Mucosa of descending colon (tissue), 3 donors: ENCODE data around the gene ITGA1. TPM values are rescaled to one million over a fixed set of nuclear protein-coding genes. Genes with fewer than 3 reads are reported as not detected.
A peak's percentile ranks its signal among the peaks of the same experiment; 100 is the strongest.
"Not testable (repeated sequence)": the region's sequence is repeated elsewhere in the genome, so short reads cannot be mapped to it uniquely, and the experiment has no call there.

ENCODE experiments used
- ATAC-seq: fragments of 200-7000 bp; cut with Tn5 transposase; one replicate; pipeline ENCODE4 v1.9.1; 2020; ENCODE audit warnings: mild to moderate bottlenecking, moderate library complexity
- DNase-seq, 3 donors: peaks; one replicate each; pipeline ENCODE4 v3.0.0-alpha.2; 2020
- H3K36me3 ChIP-seq: fragments of 200-600 bp; one replicate; pipeline ENCODE4 v1.8.0; 2021; ENCODE audit warnings: low read depth, mild to moderate bottlenecking
- H3K4me1 ChIP-seq: fragments of 200-600 bp; one replicate; pipeline ENCODE4 v1.8.0; 2021; ENCODE audit warnings: low read depth, mild to moderate bottlenecking
- H3K4me3 ChIP-seq: fragments of 200-600 bp; one replicate; pipeline ENCODE4 v1.8.0; 2021; ENCODE audit warnings: mild to moderate bottlenecking
- H3K9me3 ChIP-seq: fragments of 200-600 bp; one replicate; pipeline ENCODE4 v1.8.0; 2021; ENCODE audit warnings: mild to moderate bottlenecking
- CTCF ChIP-seq: fragments of 200-600 bp; IDR thresholded peaks from one replicate; pipeline ENCODE4 v1.8.0; 2022; ENCODE audit warnings: antibody characterized with exemption, mild to moderate bottlenecking
- intact Hi-C, 2 donors: fragments of 100-400 bp; cut with DNase I in 1 of 2; cut with micrococcal nuclease in 1 of 2; formaldehyde crosslinking; loops; one replicate each; pipeline versions ENCODE4 v1.11.0 to v1.11.1; 2022; cut with DNase I, micrococcal nuclease
- total RNA-seq, 3 donors: library from RNA; stranded (reverse); fragmentation: NEBNext Ultra II Directional in 2 of 3; extraction: Animal tissue kit (Norgen Biotek cat#: 25700) in 2 of 3; gene quantifications; one replicate each; pipeline versions ENCODE4 v1.2.1 to v1.2.4, GENCODE V29; 2021 to 2023
- donor health status: DM: no; HTN: no; CAD: no; lungs with moderate emphysema.
- donor health status: DM: no; HTN: no; CAD: no.
- donor health status: DM: no; HTN: yes; CAD: no.

Gene ITGA1
- total RNA-seq, 3 donors from 2014 or later, result 18.7 to 207 (median 42.0) TPM

- Histone ChIP-seq H3K4me1 (no peaks in the 10 kb centered on the region), H3K9me3 (no peaks in the 10 kb centered on the region), H3K36me3 (no peaks in the 10 kb centered on the region), H3K4me3 (no peak overlapping the region)
- ATAC-seq, result peak; percentile 44
- no peak for DNase-seq
- intact Hi-C loops, result no loop called here
- no peak for TF ChIP-seq CTCF
Observed at GRCh38 chr5:52964138-52964537, 176.4 kb downstream of the ITGA1 start.

DNA sequence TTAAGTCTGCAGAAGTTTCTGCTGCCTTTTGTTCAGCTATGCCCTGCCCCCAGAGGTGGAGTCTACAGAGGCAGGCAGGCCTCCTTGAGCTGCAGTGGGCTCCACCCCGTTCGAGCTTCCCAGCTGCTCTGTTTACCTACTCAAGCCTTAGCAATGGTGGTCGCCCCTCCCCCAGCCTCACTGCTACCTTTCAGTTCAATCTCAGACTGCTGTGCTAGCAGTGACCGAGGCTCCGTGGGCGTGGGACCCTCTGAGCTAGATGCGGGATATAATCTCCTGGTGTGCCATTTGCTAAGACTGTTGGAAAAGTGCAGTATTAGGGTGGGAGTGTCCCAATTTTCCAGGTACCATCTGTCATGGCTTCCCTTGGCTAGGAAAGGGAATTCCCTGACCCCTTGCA, 188.4 kb downstream of the ITGA1 start:
- ATAC-seq, DNase-seq, H3K9me3 ChIP-seq, H3K4me1 ChIP-seq, H3K4me3 ChIP-seq, H3K36me3 ChIP-seq, intact Hi-C loops: not testable (repeated sequence)

DNA sequence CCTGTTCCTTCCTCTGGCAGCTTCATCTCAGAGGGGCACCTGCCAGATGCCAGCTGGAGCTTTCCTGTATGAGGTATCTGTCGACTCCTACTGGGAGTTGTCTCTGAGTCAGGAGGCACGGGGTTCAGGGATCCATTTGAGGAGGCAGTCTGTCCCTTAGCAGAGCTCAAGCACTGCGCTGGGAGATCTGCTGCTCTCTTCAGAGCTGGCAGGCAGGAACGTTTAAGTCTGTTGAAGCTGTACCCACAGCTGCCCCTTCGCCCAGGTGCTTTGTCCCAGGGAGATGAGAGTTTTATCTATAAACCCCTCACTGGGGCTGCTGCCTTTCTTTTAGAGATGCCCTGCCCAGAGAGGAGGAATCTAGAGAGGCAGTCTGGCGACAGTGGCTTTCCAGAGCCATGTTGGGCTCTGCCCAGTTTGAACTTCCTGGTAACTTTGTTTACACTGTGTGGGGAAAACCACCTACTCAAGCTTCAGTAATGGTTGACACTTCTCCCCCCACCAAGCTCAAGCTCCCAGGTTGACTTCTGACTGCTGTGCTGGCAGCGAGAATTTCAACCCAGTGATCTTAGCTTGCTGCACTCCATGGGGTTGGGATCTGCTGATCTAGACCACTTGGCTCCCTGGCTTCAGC, 189.7 kb downstream of the ITGA1 start:
- H3K4me3 ChIP-seq, result no peak overlapping the region
- H3K36me3 ChIP-seq, result no peaks in the 10 kb centered on the region
- H3K4me1 ChIP-seq, result no peaks in the 10 kb centered on the region
- intact Hi-C loops, result no loop called here
- TF ChIP-seq CTCF, result no peak
- peaks cover 4% of the 10 kb centered on the region for H3K9me3 ChIP-seq
- peak; percentile 80 for ATAC-seq
- no peak for DNase-seq

DNA sequence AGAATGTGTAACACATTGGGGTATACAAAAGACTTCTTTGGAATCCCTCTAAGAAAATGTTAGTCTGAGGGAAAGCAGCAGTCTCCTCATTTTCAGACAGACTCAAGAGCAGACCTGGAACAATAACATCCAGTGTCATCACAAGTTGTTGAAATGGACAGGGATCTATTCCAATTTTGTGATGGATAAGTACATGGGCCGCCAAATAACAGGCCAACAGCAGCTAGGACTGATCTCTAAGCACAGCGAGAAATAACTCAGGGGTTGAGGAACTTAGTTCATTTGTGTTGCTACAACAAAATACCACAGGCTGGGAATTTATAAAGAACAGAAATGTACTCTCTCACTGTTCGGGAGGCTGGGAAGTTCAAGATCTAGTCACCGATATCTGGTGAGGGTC, 193.8 kb downstream of the ITGA1 start:
- Histone ChIP-seq H3K36me3 (no peaks in the 10 kb centered on the region), H3K9me3 (peaks cover under 1% of the 10 kb centered on the region), H3K4me1 (no peaks in the 10 kb centered on the region), H3K4me3 (no peak overlapping the region)
- DNase-seq (no peak), ATAC-seq (no peak)
- intact Hi-C loops, result no loop called here
- TF ChIP-seq CTCF, result no peak

GRCh38 chr5:52983731-52984636, 196.3 kb downstream of the ITGA1 start:
- no peak for ATAC-seq
- TF ChIP-seq CTCF, result no peak
- DNase-seq, result no peak
- H3K4me3 ChIP-seq, result no peak overlapping the region
- intact Hi-C loops, result no loop called here
- no peaks in the 10 kb centered on the region for H3K36me3 ChIP-seq
- H3K4me1 ChIP-seq, result peaks cover 12% of the 10 kb centered on the region
- H3K9me3 ChIP-seq, result no peaks in the 10 kb centered on the region

- no peak for TF ChIP-seq CTCF
- intact Hi-C loops, result no loop called here
- DNase-seq (no peak), ATAC-seq (no peak)
- Histone ChIP-seq H3K9me3 (no peaks in the 10 kb centered on the region), H3K36me3 (no peaks in the 10 kb centered on the region), H3K4me1 (peaks cover 18% of the 10 kb centered on the region), H3K4me3 (no peak overlapping the region)
Observed at GRCh38 chr5:52985306-52985705, 197.6 kb downstream of the ITGA1 start.
